Natural killer cell treated with Interleukin-12 subunit alpha and Interleukin-12 subunit beta and Interleukin-15 and Interleukin-18, amount 100 ng/mL, for 72 hours (primary cell): Measurements from ENCODE around the gene SLC37A3. TPM values are rescaled to one million over a fixed set of nuclear protein-coding genes. Genes with fewer than 3 reads are reported as not detected.
"Not testable (repeated sequence)": the region's sequence is repeated elsewhere in the genome, so short reads cannot be mapped to it uniquely, and the experiment has no call there.

Source experiments
- ATAC-seq, 2 donors: fragments of 150-1000 bp; cut with Tn5 transposase in 1 of 2; sonication (Bioruptor Pico), chemical (Tn5 transposase) in 1 of 2; 2 replicates each; pipeline ENCODE4 v1.10.0; 2021
- DNase-seq: peaks from one replicate; pipeline ENCODE4 v3.0.0; 2022; ENCODE audit warnings: low spot score
- H3K27ac Mint-ChIP-seq, 2 donors: 1 replicate in 1 of 2; 2 replicates in 1 of 2; pipeline ENCODE4 v1.8.0; 2022; ENCODE audit warnings: mixed read lengths in 2 of 2, mild to moderate bottlenecking in 1 of 2, moderate library complexity in 1 of 2
- H3K27me3 Mint-ChIP-seq, 2 donors: 1 replicate in 1 of 2; 2 replicates in 1 of 2; pipeline ENCODE4 v1.8.0; 2022; ENCODE audit warnings: mixed read lengths in 2 of 2
- H3K36me3 Mint-ChIP-seq: one replicate; pipeline ENCODE4 v1.8.0; 2022; ENCODE audit warnings: mixed read lengths
- H3K4me1 Mint-ChIP-seq, 2 donors: 1 replicate in 1 of 2; 2 replicates in 1 of 2; pipeline ENCODE4 v1.8.0; 2022; ENCODE audit warnings: low read depth in 2 of 2, mixed read lengths in 2 of 2, mild to moderate bottlenecking in 1 of 2
- H3K4me3 Mint-ChIP-seq: one replicate; pipeline ENCODE4 v1.8.0; 2022; ENCODE audit warnings: mixed read lengths
- H3K9me3 Mint-ChIP-seq: 2 replicates; pipeline ENCODE4 v1.8.0; 2022; ENCODE audit warnings: mixed read lengths
- total RNA-seq, 2 donors: library from RNA; stranded (reverse); gene quantifications; one replicate each; pipeline ENCODE4 v1.2.3, GENCODE V29; 2022

The SLC37A3 gene
- total RNA-seq, 2 donors from 2014 or later: 26.3 to 51.5 TPM

DNA sequence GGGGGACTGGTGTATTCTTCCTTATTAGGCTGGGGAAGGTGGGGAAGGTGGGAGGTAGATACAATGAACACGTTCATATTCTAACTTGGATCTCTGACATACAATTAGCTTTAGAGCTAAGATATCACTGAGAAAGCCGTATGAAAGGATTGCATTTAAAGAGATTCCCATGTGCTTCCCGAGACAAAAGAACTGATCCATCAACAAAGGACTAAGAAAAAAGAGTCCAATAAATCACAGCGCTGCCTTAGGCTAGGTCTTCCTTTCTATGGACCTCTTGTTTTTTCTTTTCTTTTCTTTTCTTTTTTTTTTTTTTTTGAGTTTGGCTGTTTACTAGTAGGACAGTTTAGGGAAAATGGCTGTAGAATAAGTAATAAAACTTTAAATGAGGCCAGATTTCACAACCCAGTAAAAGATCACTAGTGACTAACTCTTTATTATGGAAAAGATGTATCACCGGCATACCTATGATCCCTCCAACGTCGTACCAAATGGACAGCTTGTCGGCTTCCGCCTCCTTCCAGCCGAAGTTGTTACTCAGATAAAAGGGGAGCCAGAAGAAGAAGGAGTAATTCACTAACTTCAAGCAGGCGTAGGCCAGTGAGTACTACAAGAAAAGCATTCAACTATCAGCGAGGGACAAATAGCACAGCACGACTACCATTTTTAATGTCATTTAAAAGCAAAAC lies 50.0 kb downstream of the SLC37A3 start:
- Mint-ChIP-seq H3K27ac (no peak overlapping the region), H3K27me3 (no peaks in the 10 kb centered on the region), H3K9me3 (no peaks in the 10 kb centered on the region), H3K4me1 (no peaks in the 10 kb centered on the region), H3K4me3 (no peak overlapping the region), H3K36me3 (peaks cover 23% of the 10 kb centered on the region)
- ATAC-seq (no peak), DNase-seq (no peak)

DNA sequence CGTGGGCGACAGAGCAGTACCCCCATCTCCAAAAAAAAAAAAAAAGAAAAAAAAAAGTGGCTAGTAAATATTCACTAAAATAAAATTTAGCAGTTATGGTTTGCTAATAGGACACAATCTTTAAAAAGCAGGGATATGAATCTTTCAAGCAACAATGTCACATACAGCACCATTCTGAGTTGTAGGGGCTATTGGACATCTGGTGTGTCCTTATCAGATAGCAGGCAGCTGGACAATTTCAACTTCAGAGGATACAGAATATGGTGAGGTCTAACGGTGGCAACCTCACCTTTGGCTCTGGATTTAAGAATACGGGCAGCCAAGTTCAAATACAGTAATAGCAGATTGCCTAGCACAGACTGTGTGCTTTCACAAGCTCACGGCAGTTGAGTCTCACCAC lies 51.1 kb downstream of the SLC37A3 start:
- H3K27me3 Mint-ChIP-seq: no peaks in the 10 kb centered on the region
- ATAC-seq: no peak
- no peaks in the 10 kb centered on the region for H3K9me3 Mint-ChIP-seq
- H3K36me3 Mint-ChIP-seq: peaks cover 25% of the 10 kb centered on the region
- no peak for DNase-seq
- H3K27ac Mint-ChIP-seq: no peak overlapping the region
- no peaks in the 10 kb centered on the region for H3K4me1 Mint-ChIP-seq
- H3K4me3 Mint-ChIP-seq: no peak overlapping the region

DNA sequence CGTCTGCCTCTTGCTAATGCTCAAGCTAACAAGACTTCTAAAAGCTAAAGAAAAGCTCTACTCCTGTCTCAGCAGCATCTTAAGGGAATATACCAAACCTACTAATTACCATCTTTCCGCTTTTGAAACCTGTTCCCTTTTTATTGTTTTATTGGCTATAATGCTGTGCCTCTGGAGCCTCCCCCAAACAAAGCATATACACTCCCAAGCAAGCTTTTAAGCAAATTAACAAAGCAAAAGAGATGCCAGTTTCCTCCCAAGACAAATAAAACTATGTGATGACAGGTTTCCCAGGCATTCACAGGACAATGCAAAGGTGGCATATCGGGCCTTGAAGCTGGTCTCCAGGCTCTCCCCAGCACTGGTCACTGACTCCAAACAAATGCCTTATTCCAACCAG lies 52.9 kb downstream of the SLC37A3 start:
- Mint-ChIP-seq H3K27ac (no peak overlapping the region), H3K4me1 (no peaks in the 10 kb centered on the region), H3K27me3 (no peaks in the 10 kb centered on the region), H3K36me3 (peaks cover 23% of the 10 kb centered on the region), H3K9me3 (no peaks in the 10 kb centered on the region), H3K4me3 (no peak overlapping the region)
- no peak for DNase-seq
- no peak for ATAC-seq

DNA sequence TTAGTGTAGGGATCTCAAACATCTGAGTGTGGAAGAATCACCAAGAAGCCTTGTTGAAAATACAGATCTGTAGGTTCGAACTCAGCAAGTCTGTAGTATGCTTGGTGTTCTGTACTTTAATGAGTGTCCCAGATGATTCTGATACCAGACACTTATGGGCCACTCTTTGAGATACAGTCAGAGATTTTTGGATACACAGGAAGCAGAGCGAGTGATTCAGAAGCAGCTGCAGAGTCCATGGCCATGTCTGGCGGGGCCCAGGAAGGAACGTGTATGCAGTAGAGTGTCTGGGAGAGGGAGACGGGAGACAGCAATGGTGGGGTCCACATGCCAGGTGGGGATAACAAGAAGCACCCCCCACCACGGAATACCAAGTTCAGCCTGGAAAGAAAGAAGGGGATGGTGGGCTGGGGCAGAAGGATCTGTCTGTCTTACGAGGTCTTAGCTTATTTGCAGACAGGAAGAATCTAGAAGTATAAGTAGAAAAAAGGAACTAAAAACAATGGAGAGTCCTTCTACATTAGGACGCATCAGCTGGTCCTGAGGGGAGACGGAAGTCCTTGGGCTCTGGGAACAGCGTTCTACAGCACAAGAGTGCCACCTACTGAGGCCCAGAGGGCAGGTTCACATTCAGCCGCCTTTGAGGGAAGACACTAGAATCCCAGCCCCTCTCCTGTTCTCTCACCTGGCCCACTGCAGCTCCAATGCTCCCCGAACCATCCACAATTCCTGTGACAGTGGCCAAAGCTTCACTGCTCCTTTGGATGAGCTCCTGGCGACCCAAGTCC lies 55.4 kb downstream of the SLC37A3 start:
- ATAC-seq: no peak
- Mint-ChIP-seq H3K27me3 (no peaks in the 10 kb centered on the region), H3K4me1 (no peaks in the 10 kb centered on the region), H3K9me3 (no peaks in the 10 kb centered on the region), H3K27ac (no peak overlapping the region), H3K4me3 (no peak overlapping the region), H3K36me3 (peaks cover 29% of the 10 kb centered on the region)
- no peak for DNase-seq

DNA sequence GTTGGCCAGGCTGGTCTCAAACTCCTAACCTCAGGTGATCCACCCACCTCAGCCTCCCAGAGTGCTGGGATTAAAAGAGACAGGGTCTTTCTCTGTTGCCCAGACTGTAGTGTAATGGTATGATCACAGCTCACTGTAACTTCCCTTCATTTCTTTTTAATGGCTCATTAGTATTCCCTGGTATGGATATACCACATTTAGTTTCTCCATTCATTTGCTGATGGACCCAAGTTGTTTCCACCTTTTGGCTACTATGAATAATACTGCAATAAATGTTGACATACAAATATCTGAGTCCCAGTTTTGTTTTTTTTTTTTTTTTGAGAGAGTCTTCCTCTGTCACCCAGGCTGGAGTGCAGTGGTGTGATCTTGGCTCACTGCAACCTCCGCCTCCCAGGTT lies 59.4 kb downstream of the SLC37A3 start:
- peaks cover 30% of the 10 kb centered on the region for H3K36me3 Mint-ChIP-seq
- not testable (repeated sequence) for H3K4me1 Mint-ChIP-seq, ATAC-seq, H3K27ac Mint-ChIP-seq, H3K27me3 Mint-ChIP-seq, DNase-seq, H3K9me3 Mint-ChIP-seq, H3K4me3 Mint-ChIP-seq

DNA sequence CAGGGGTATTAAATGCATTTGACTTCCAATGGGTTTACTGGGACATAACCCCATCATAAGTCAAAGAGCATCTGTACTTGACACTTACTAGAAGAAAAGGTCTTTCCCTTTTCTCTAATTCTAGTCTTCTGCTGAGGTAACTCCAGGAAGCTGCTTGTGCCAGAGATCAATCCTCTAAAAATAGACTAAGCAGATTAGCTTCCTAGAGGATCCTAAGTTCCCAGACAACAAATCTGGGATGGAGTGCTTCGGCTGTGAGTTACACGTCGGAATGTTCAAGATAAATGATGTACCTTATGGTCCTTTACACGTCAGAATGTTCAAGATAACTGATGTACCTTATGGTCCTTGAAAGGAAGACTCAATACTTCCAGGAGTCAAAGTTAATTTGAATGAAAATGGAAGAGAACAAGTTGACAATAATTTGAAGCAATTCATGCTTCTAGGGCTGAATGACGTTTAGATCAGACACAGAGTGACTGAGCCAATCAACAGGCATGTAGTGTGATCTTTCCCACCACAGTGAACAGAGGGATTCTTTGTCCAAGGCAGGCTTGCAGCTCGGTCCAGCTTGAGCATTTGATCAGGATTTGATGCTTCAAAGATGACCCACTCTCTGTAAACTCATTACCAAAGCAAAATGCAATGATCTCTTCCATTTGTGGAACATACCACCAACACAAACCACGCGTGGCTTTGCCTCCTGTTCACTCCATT lies 63.8 kb downstream of the SLC37A3 start:
- H3K27me3 Mint-ChIP-seq: no peaks in the 10 kb centered on the region
- DNase-seq (no peak), ATAC-seq (no peak)
- H3K4me3 Mint-ChIP-seq: no peak overlapping the region
- H3K27ac Mint-ChIP-seq: no peak overlapping the region
- H3K9me3 Mint-ChIP-seq: no peaks in the 10 kb centered on the region
- H3K4me1 Mint-ChIP-seq: peaks cover 0 to 3% of the 10 kb centered on the region in 2 donors
- H3K36me3 Mint-ChIP-seq: peaks cover 6% of the 10 kb centered on the region

DNA sequence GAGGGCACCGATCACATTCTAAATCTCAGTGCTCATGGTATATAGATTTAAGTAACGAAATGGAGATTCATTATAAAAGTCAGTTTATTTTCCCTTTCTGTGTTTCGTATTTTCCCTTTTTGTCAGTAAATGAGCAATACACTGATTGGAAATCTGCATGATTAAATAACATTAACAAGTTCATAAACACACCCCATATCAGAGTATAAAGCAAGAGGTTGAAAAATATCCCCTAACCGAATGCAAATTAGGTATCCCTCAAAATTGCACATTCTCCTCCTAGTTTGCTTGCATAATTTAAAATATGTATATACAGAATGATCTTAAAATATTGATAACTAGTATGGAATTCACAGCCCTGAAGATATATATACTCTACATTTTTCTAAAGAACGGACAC lies 64.6 kb downstream of the SLC37A3 start:
- H3K9me3 Mint-ChIP-seq: no peaks in the 10 kb centered on the region
- peaks cover 6% of the 10 kb centered on the region for H3K36me3 Mint-ChIP-seq
- H3K4me1 Mint-ChIP-seq: peaks cover 0 to 3% of the 10 kb centered on the region in 2 donors
- no peaks in the 10 kb centered on the region for H3K27me3 Mint-ChIP-seq
- ATAC-seq: no peak
- H3K4me3 Mint-ChIP-seq: no peak overlapping the region
- DNase-seq: no peak
- no peak overlapping the region for H3K27ac Mint-ChIP-seq

DNA sequence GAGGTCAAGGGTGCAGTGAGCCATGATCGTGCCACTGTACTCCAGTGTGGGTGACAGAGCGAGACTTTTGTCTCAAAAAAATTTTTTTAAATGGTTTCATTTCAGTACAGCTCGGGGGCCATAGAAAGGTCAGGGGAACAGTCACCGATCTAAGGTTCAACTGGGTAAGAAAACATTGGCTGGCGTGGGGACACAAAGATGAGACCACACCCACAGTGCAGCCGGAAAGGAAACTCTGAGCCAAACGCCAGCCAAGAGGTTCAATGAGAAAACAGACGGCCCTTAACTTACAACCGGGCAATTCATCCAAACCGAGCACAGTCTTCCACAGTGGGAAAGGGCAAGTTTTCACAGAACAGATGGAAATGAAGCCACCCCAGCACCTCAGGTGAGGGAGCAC lies 65.1 kb downstream of the SLC37A3 start:
- peaks cover 0 to 3% of the 10 kb centered on the region in 2 donors for H3K4me1 Mint-ChIP-seq
- H3K4me3 Mint-ChIP-seq: no peak overlapping the region
- H3K36me3 Mint-ChIP-seq: peaks cover 6% of the 10 kb centered on the region
- H3K27me3 Mint-ChIP-seq: no peaks in the 10 kb centered on the region
- H3K9me3 Mint-ChIP-seq: no peaks in the 10 kb centered on the region
- ATAC-seq (no peak), DNase-seq (no peak)
- no peak overlapping the region for H3K27ac Mint-ChIP-seq

DNA sequence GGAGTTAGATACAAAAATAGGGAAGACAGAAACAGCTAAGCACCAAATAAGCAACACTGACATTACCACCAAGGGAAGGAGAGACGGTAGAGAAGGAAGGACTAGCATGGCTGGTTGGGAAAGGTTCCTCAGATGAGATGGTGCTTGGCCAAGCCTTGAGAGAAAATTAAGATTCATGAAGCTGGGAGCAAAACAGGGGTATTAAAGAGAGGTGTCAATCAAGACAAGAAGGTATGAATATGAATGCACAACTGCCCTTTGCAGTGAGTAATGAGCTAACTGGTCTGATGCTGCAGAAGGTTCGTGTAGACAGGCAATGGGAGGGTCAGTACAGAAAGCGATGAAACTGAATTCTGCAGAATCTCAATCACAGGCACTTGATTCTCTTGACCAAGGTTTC lies 67.7 kb downstream of the SLC37A3 start:
- peaks cover 6% of the 10 kb centered on the region for H3K36me3 Mint-ChIP-seq
- no peak overlapping the region for H3K27ac Mint-ChIP-seq
- H3K4me3 Mint-ChIP-seq: no peak overlapping the region
- H3K27me3 Mint-ChIP-seq: no peaks in the 10 kb centered on the region
- DNase-seq (no peak), ATAC-seq (no peak)
- H3K4me1 Mint-ChIP-seq: peaks cover 0 to 3% of the 10 kb centered on the region in 2 donors
- H3K9me3 Mint-ChIP-seq: no peaks in the 10 kb centered on the region

DNA sequence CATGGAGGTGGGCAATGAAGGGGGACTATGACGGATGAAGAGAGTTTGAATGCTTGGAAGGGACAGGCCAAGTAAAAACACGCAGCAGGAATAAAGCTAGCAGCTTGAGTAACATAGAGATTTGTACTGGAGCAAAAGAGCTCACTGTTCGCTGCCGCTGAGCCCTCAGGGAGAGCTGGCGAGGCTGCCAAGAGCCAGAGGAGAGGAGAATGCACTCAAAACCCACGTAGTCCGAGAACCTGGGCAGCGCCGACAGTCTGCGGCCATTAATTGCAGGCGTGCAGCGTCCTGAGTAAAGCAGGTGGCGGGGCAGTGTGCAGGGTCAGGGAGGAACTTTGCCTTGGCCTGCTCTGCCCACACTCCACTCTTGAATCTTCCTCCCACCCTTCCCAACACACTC lies 68.2 kb downstream of the SLC37A3 start:
- Mint-ChIP-seq H3K9me3 (no peaks in the 10 kb centered on the region), H3K36me3 (peaks cover 6% of the 10 kb centered on the region), H3K27ac (no peak overlapping the region), H3K4me1 (peaks cover 0 to 3% of the 10 kb centered on the region in 2 donors), H3K4me3 (no peak overlapping the region), H3K27me3 (no peaks in the 10 kb centered on the region)
- ATAC-seq (no peak), DNase-seq (no peak)

DNA sequence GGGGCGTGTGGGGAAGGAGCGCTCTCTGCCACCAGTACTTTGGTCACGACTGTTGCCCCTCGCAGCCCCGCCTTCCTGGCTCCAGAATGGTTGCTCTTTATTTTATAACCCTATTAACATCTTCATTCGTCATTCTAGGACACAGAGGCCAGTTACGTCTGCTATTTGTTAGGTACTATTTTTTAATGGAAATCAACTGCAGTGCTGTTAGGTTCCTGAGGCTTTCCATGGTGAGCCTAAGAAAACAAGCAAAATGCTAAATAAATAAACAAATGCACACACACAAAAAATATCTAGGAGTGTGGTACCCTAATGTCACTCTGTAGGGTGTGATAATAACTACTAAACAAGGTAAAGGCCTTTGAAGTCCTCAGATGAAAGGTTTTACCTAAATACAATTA lies 71.1 kb downstream of the SLC37A3 start:
- Mint-ChIP-seq H3K36me3 (no peaks in the 10 kb centered on the region), H3K4me1 (peaks cover 0 to 3% of the 10 kb centered on the region in 2 donors), H3K9me3 (no peaks in the 10 kb centered on the region), H3K27ac (no peak overlapping the region), H3K4me3 (no peak overlapping the region), H3K27me3 (no peaks in the 10 kb centered on the region)
- no peak for DNase-seq
- ATAC-seq: no peak

DNA sequence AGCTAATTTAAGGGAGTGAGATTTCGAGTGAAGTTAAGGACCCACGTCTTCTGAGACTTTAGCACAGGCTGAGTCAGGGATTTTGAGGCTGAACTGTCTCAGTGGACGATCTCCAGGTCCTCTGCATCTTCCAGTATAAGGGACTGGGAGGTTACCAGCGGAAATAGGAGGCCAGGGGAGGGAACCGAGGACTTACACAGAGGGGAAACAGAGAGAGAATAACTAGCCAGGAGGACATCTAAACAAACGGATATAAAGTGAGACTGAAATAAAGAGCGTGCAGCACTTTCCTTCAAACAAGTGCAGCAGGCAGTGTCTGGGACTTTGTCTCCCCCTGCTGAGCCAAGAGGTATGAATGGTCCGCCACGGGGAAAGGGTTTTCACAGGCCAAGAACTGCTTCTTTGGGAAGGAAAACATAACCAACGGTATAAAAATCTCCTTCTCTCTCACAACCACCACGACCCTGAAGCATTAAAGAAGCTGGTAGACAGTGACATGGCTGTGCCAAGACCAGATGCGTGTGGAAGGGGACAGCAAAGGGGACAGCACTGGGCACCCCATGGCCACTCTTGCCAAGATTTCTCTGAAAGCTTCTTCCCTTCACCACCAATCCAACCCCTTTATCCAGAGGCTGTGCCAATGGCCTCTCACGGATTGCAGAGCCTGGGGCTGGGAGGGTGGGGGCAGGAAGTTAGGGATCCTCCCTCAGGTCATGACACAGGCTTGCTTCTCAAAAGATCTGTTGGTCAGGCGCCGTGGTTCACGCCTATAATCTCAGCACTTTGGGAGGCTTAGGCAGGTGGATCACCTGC lies 72.0 kb downstream of the SLC37A3 start:
- no peak for DNase-seq
- H3K4me3 Mint-ChIP-seq: no peak overlapping the region
- no peaks in the 10 kb centered on the region for H3K27me3 Mint-ChIP-seq
- H3K9me3 Mint-ChIP-seq: no peaks in the 10 kb centered on the region
- peak; percentile 58 to 67 for ATAC-seq
- H3K36me3 Mint-ChIP-seq: no peaks in the 10 kb centered on the region
- no peaks in the 10 kb centered on the region for H3K4me1 Mint-ChIP-seq
- no peak overlapping the region for H3K27ac Mint-ChIP-seq

DNA sequence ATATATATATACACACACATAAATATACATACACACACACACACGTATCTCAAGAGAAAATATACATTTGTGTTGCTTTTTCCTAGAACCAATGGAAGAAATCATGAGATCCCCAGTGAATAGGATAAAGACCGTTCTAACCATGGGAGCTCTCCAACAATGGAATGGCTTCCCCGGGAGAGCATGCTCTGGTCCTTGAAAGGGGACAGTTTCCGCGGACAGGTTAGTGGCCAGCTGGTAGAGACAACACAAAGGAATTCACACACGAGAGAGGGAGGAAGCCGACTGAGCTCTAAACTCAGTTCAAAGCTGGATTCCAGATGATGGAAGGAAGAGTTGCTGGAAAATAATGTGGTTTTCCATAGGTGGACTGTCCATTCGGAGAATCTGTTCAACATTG lies 72.7 kb downstream of the SLC37A3 start:
- Mint-ChIP-seq H3K27ac (no peak overlapping the region), H3K27me3 (no peaks in the 10 kb centered on the region), H3K36me3 (no peaks in the 10 kb centered on the region), H3K9me3 (no peaks in the 10 kb centered on the region), H3K4me1 (no peaks in the 10 kb centered on the region), H3K4me3 (no peak overlapping the region)
- DNase-seq (no peak), ATAC-seq (no peak)
